ENCODE results near the gene APBB3.

DNA sequence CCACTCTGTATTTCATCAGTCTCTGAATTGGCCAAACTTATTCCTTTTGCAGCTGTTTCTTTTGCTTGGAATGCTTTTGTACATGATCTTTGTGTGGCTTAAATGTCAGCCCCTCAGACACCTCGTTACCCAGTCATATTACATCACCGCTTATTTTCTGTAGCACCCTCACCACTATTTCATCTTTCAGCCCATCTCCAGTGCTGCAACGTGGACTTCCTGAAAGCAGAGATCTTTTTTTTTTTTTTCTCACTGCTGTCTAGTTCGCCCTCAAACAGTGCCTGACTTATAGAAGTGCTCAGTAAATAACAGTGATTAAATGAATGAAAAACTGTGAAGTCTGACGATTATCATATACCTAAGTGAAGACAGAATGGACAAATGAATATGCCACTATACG, 8.0 kb downstream of the APBB3 start:
- TF ChIP-seq, protein P1, sequence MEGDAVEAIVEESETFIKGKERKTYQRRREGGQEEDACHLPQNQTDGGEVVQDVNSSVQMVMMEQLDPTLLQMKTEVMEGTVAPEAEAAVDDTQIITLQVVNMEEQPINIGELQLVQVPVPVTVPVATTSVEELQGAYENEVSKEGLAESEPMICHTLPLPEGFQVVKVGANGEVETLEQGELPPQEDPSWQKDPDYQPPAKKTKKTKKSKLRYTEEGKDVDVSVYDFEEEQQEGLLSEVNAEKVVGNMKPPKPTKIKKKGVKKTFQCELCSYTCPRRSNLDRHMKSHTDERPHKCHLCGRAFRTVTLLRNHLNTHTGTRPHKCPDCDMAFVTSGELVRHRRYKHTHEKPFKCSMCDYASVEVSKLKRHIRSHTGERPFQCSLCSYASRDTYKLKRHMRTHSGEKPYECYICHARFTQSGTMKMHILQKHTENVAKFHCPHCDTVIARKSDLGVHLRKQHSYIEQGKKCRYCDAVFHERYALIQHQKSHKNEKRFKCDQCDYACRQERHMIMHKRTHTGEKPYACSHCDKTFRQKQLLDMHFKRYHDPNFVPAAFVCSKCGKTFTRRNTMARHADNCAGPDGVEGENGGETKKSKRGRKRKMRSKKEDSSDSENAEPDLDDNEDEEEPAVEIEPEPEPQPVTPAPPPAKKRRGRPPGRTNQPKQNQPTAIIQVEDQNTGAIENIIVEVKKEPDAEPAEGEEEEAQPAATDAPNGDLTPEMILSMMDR (IDR thresholded peaks at IDR 0.05), result no peak
- no peak for TF ChIP-seq POLR2A (IDR thresholded peaks at IDR 0.05)

Measured in tibial nerve (tissue), 3 donors.